Measurements from ENCODE around the gene COG8.

GRCh38 chr16:69318911-69319289 lies 20.5 kb downstream of the COG8 start:
- TF ChIP-seq CTCF (IDR thresholded peaks at IDR 0.05) = no peak
- TF ChIP-seq POLR2A (IDR thresholded peaks at IDR 0.05) = no peak
- TF ChIP-seq EP300 (IDR thresholded peaks at IDR 0.05) = no peak
- TF ChIP-seq POLR2AphosphoS5 (IDR thresholded peaks at IDR 0.05) = no peak
